GM21723 (cell line): ENCODE measurements around the gene SHANK3.
"Not testable (repeated sequence)": the region's sequence is repeated elsewhere in the genome, so short reads cannot be mapped to it uniquely, and the experiment has no call there.

Source experiments
- ATAC-seq: cut with Tn5 transposase; IDR thresholded peaks from one replicate; pipeline ENCODE4 v1.9.1; 2021; ENCODE audit warnings: mild to moderate bottlenecking, moderate library complexity; ENCODE audit not compliant: unreplicated experiment

SHANK3 gene

DNA sequence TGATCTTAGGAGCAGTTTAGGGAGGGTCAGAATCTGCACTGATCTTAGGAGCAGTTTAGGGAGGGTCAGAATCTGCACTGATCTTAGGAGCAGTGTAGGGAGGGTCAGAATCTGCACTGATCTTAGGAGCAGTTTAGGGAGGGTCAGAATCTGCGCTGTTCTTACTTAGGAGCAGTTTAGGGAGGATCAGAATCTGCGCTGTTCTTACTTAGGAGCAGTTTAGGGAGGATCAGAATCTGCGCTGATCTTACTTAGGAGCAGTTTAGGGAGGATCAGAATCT lies 28.9 kb upstream of the SHANK3 start:
- not testable (repeated sequence) for ATAC-seq

DNA sequence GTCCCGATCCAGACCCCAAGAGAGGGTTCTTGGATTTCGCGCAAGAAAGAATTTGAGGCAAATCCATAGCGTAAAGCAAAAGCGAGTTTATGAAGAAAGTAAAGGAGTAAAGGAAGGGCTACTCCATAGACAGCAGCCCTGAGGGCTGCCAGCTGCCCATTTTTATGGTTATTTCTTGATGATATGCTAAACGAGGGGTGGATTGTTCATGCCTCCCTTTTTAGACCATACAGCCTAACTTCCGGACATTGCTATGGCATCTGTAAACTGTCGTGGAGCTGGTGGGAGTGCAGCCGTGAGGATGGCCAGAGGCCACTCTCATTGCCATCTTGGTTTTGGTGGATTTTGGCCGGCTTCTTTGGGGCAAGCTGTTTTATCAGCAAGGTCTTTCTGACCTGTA lies 19.4 kb upstream of the SHANK3 start:
- ATAC-seq: no peak

DNA sequence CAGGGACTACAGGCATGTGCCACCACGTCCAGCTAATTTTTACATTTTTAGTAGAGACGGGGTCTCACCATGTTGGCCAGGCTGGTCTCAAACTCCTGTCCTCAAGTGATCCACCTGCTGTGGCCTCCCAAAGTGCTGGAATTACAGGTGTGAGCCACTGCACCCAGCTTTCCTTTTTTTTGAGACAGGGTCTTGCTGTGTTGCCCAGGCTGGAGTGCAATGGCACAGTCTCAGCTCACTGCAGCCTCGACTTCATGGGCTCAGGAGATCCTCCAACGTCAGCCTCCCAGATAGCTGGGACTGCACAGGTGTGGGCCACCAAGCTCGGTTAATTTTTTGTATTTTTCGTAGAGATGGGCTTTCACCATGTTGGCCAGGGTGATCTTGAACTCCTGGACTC lies 18.0 kb upstream of the SHANK3 start:
- not testable (repeated sequence) for ATAC-seq

DNA sequence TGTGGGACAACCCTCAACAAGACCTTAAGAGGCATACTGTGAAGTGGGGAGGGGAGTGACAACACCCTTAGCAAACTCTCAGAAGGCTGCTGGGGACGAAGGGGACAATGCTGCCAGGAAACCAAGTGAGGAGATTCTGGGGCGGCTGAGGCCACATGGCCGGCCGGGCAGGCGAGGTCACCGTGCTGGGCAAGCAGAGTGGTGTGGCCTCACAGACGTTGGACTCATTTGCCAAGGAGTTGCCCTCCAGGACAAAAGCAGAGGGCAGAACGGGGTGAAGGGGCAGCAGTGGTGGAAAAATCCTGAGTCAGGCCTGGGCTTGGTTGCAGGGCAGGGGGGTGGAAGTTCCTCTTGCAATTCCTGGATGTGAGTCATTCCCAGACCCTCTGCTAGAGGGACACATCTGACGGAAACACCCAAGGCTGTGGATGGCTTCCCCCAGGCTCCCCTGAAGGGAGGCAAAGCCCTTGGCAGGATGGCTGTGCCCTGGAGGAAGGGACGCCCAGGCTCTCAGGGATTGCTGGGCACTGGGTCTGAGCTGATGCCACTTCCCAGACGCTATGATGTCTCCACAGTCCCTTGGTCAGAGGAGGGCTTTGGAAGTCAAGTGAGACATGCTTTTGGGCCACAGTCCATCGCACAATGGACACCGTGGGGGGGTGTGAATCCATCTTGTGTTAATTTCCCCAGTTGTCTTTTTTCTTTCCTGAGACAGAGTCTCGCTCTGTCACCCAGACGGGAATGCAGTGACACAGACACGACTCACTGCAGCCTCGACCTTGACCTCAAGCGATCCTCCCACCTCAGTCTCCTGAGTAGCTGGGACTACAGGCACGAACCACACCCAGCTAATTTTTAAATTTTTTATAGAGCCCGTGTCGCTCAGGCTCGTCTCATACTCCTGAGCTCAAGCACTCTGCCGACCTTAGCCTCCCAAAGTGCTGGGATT lies 16.2 kb upstream of the SHANK3 start:
- no peak for ATAC-seq

DNA sequence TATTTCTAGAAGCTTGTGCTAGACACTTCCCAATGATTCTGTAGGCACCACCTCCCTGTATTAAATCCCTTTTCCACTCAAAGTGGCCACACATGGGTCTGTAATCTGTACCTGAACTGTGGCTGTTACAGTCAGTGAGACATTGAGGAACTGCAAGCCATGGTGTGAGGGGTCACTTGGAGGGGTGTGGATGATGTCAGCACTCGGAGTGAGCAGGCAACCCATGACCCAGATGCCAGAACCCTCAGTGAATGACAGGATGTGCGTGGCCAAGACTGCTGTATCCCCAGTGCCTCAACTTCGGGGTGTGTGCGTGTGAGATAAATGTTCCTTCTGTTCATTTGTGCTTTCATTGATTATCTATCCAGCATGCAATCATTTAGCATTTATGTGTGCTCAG lies 14.7 kb upstream of the SHANK3 start:
- no peak for ATAC-seq

DNA sequence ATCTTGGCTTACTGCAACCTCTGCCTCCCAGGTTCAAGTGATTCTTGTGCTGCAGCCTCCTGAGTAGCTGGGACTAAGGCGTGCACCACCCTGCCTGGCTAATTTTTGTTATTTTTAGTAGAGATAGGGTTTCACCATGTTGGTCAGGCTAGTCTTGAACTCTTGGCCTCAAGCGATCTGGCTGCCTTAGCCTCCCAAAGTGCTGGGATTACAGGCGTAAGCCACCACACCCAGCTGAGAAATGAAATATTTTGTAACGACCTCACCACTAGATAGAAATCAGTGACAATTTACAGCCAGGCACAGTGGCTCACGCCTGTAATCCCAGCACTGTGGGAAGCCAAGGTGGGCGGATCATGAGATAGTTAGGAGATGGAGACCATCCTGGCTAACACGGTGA lies 12.9 kb upstream of the SHANK3 start:
- ATAC-seq: not testable (repeated sequence)

DNA sequence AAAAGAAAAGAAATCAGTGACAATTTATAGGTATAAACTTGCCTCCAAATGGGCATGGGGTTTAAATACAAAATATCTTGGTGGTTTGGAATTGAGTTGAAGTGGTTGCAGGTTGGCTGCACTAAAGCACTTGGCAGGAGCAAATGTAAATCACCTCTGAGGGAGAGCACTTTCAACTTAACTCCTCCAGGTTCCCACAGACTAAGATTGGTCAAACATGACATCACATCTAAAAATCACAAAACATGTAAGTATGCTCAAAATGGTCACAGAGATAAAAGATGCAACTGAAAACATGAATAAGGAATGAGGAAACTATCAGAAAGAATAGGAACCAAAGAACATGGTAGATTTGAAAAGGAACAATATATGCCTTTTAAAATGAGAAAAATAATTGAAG lies 12.3 kb upstream of the SHANK3 start:
- ATAC-seq: no peak

DNA sequence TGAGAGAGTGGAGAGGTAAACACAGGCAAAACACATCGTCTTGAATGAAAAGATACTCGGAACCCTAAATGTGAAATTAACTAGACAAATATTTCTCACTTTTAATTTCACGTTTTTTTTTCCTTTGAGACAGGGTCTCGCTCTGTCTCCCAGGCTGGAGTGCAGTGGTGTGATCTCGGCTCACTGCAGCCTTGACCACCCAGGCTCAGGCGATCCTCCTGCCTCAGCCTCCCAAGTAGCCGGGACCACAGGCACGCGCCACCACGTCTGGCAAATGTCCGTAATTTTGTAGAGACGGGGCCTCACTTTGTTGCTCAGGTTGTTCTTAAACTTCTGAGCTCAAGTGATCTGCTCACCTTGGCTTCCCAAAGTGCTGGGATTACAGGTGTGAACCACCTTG lies 7.4 kb upstream of the SHANK3 start:
- ATAC-seq: no peak

DNA sequence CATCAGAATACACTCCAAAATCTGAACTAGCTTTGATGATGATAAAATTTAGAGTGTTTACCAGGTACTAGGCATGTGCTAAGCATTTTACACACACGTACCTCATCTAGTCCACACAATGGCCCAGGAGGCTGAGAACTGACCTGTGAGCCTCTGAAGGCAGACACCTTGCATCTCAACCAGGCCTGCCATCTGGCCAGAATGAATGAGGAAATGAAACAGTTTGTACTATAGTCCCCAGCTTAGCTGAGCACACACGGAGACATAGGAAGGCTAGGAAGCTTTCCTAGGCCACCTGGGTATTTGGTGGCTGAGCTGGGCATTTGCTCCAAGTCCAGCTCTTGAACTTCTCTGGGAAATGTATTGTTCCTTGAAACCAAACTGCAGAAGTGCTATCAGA lies 6.9 kb upstream of the SHANK3 start:
- ATAC-seq: no peak

DNA sequence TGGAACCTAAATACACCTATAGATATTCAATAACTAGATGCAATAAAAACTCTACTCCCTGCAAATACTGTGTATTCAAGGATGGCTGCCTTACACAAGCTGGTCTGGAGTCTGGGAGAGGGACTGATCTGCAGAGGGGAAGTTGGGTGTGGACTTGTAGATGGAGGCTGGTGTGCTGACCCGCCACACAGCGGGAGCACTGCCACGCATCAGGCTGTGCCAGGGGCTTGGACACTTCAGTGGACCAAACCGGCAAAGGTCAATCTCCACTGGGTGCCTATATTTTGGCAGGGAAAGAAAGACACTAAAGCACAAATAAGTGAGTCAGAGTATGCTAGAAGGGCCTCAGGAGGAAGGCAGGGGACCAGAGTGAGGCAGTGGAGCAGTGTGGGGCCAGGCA lies 2.1 kb upstream of the SHANK3 start:
- ATAC-seq: no peak

DNA sequence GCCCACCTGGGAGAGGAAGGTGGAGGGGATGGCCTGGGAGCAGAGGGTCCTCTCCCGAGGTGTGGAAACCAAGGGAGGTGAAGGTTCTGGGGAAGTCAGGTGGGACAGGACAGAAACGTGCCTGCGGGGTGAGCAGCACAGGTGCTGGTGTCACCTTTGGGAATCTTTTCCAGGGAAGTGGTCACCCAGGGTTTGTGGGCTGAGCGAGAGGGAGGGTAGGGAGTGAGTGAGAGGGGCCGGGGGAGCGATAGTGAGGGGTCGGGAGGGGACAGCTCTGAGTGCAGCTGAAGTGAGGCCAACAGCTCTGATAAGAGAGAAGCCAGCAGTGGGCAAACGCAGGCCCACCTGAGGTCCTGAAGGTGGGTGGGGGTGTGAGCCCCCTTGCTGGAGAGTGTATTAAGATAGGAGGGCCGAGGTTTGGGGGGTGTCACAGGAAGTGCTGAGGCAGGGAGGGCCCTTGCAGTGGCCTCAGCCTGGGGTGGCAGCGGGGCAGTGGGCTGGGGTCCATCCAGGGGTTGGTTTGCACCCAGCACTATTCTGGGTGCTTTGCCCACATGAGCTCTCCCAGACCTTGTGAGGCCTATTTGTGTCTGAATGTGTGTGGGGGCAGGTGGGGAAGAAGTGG lies 1.6 kb upstream of the SHANK3 start:
- ATAC-seq: no peak

DNA sequence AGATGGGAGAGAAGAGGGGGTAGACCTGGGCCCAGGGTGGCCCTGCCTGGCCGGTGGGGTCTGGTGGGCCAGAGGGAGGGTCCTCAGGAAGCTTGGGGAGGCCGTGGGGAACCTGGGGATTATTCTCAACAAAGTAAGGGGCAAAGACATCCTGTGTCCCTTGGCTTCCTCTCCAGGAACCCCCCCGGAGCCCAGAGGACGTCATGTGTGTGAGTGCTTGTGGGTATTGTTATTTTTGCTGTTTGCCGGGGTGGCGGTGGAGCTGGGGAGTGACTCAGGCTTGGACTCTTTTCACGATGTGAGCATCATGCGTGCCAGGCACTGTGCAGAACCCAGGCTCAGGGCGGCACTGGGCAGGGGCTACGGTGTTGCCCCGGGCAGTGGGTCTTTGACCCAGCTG lies 982 bp upstream of the SHANK3 start:
- no peak for ATAC-seq

DNA sequence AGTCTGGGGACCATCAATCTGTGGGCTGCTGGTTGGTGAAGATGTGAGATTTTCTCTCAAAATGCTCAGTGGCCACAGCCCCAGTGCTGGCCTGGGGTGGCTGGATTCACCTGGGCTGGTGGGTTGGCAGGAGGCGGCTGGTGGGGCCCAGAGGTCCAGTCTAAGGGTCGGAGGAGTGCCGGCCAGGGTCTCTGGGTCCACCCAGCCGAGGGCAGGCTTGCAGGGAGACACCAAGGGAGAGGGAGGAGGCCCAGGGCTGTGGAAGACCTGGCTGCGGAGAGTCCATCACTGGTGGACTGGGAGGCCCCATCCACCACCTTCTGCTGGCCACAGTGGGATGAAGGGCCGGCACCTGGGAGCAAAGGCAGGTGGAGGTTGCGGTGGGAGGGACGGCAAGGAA lies 582 bp upstream of the SHANK3 start:
- no peak for ATAC-seq

DNA sequence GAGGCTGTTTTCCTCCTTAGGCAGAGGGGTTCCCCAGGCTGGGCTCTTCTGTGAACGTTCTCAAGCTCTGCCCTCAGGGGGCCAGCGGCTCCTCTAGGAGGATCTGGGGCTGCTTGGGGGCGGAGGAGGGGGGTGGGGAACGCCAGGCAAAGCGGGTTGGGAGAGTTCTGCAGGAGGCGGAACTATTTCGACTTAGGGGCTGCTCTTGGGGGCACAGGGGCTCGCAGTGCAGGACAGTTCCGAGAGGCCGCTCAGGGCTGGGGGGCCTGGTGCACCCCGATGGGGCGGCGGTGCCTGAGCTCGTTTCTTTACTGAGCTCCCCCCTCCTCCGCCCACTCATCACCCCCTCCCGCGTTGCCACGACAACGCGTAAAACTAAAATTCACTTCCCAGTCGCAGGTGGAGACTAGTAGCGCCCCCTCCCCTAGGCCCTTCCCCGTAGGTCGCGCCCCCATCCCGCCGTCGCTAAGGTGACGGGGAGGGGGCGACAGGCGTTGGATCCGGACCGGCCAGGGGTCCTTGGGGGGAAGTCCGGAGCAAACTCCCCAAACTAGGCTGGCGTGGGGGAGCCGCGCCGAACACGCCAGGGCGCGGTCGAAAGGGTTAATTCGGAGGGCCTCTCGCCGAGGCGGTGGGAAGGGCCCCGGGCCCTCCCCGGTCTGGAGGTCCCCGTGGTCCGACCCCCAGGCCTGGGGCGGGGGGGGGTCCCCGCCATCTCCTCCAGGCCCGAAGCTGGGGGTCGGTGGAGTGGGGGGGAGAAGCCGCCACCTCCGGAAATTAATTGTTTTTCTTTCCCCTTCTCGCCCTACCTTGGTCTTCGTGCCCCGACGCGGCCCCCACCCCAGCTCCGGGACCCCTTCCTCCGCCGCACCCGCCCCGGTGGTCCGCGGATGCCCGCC lies 857 bp downstream of the SHANK3 start:
- no peak for ATAC-seq

DNA sequence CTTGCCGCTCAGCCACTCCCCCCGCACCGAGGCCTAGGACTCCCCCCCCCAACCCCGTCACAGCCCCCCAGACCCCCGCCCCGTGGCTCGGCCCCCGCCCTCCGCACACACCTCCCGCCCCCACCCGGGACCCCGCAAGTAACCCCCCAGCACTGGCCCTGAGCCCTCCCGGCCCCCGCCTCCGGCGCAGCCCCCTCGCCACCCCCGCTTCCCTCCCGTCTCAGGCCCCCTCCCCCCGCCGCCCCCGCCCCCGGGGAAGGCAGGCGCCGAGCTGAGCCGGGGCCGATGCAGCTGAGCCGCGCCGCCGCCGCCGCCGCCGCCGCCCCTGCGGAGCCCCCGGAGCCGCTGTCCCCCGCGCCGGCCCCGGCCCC lies 1.5 kb downstream of the SHANK3 start:
- ATAC-seq: no peak

DNA sequence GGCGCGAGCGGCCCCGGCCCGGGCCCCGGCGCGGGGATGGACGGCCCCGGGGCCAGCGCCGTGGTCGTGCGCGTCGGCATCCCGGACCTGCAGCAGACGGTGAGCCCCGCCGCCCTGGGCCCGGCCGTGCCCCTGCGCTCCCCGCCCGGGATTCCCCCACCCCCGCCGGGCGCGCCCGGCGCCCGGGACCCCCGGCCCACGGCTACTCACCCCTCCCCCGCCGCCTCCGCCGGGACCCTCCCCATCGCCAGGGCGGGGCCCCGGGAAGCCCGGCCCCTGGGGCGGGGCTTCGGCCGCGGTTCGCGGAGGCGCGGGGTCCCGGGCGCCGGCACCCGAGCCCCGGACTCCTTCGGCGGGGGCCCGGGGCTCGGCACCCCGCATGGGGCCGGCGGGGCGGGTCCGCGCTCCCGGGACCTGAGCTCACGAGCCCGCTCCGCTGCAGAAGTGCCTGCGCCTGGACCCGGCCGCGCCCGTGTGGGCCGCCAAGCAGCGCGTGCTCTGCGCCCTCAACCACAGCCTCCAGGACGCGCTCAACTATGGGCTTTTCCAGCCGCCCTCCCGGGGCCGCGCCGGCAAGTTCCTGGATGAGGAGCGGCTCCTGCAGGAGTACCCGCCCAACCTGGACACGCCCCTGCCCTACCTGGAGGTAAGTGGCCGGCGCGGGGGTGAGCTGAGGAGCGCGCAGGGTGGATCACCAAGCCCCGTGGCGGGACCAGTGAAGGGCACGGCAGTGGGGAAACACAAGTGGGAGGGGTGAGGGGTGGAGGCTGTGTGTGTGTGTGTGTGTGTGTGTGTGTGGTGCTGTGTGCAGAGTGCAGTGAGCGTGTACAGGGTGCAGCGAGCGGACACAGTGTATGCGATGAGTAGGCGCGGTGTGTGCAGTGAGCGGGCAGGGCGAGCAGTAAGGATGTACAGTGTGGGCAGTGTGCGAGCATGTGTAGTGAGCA lies 2.3 kb downstream of the SHANK3 start:
- ATAC-seq: no peak

DNA sequence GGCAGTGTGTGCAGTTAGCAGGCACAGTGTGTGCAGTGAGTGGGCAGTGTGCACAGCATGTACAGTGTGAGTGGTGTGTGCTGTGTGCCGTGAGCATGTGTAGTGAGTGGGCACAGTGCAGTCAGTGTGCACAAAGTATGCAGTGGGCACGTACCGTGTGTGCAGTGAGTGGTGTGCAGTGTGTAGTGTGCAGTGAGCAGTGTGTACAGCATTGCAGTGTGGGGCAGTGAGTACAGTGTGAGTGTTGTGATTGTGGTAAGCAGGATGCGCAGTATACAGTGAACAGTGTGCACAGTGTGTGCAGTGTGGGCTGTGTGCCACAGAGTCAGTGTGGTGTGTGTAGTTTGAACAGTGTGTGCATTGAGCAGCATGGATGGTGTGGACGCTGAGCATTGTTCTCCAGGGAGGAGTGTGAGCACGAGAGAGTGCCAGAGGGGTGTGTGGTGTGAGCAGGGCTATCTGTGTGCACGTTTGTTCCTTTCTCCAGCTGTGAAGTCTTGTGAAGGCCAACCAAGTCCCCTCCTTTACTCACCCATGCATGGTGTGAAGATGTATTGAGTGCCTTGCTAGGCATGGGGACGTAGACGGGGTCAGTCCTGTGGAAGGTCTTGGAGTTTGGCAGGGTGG lies 3.0 kb downstream of the SHANK3 start:
- ATAC-seq: no peak

DNA sequence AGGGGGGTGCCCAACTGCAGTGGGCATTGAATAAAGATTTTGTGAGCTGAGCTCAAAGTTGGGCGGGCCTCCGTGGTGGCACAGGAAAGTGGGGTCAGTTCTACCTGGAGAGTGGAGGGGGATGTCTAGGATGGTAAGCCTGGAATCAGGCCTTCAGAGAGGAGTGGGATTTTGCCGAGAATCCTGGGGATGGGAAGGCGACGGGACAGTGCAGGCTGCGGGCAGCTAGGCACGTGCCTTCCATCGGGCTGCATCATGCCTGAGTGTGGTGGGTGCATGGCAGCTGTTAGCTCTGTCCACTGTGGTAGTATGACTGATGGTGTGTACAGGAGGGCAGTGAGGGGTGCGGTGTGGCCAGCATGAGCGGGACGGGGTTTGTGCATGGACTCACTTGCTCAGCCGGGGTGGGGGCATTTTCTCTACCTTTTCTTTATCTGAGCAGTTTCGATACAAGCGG lies 3.6 kb downstream of the SHANK3 start:
- ATAC-seq: no peak

DNA sequence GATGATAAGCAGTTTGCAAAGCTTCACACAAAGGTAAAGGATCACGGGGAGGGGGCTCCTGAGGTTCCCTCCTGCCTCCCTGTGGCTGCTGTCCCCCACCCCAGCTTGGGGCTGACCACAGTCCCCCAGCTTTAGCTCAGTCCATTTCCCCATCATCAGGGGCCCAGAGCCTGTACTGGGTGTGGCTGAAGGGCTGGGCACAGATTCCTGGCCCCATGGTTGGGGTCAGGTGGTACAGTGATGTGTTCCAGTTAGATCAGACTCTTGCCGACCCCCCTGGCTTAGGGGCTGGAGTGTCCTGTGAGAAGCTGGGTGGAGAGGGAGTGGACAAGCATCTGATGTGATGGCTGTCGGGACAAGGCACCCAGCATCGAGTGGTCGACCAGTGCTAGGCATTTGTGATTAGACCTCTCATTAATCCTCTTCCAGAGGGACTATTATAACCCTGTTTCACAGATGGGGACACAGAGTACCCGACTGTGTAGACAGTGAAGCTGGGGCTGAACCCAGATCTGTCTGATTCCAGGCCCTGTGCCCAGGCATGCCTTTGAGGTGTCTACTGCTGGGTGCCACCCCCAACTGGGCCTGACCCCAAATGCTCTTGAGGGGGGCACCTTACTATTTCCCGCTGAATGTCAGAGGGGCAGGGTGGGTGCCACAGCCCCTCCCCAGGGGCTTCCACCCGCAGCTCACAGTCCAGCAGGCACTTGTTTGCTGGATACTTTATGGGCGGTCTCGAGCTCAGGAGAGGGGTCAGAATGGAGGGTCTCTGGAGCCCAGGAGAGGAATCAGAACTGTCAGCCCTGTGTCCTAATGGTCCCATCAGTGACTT lies 4.3 kb downstream of the SHANK3 start:
- no peak for ATAC-seq
